ENCODE data around the gene ADAMTS9. TPM values are rescaled to one million over a fixed set of nuclear protein-coding genes. Genes with fewer than 3 reads are reported as not detected.

The ADAMTS9 gene
- polyA plus RNA-seq, 2 of the 4 experiments (the other 2 are of a cell fraction) = 0.34 to 1.1 TPM

- peaks cover 13% of the 10 kb centered on the region; the same call in 2 of the 3 replicates for H3K4me1 ChIP-seq
- H3K9me3 ChIP-seq = no peaks in the 10 kb centered on the region
- H3K4me3 ChIP-seq = no peak overlapping the region
- ATAC-seq (no peak), DNase-seq (ENCODE audit: low read depth in 1 of 2, low spot score in 1 of 2) (no peak), FAIRE-seq (no peak)
- TF ChIP-seq HDAC2 (IDR thresholded peaks at IDR 0.05) (no peak), ZSCAN20 (CRISPR knock-in tag; IDR thresholded peaks at IDR 0.05) (no peak), ATOH8 (CRISPR knock-in tag; IDR thresholded peaks at IDR 0.05; ENCODE audit: low read depth) (no peak), ELK1 (IDR thresholded peaks at IDR 0.05; ENCODE audit: low read depth, low read length) (no peak), HOXB13 (CRISPR knock-in tag; IDR thresholded peaks at IDR 0.05; ENCODE audit: low read depth) (no peak), KDM1A (IDR thresholded peaks at IDR 0.05; ENCODE audit: low read depth) (no peak), CTCF (IDR thresholded peaks at IDR 0.05) (no peak), HEYL (CRISPR knock-in tag; IDR thresholded peaks at IDR 0.05) (no peak), SMC3 (IDR thresholded peaks at IDR 0.05) (no peak), CHD4 (IDR thresholded peaks at IDR 0.05; ENCODE audit: borderline replicate concordance) (no peak), GATA3 (IDR thresholded peaks at IDR 0.05; ENCODE audit: borderline replicate concordance) (no peak), HES2 (IDR thresholded peaks at IDR 0.05) (no peak), POLR2A (IDR thresholded peaks at IDR 0.05; ENCODE audit: low read length) (no peak), PBX3 (IDR thresholded peaks at IDR 0.05) (no peak), FOSB (CRISPR knock-in tag; IDR thresholded peaks at IDR 0.05) (no peak), RARB (CRISPR knock-in tag; IDR thresholded peaks at IDR 0.05) (no peak), USF2 (IDR thresholded peaks at IDR 0.05) (no peak), JUNB (IDR thresholded peaks at IDR 0.05) (no peak)
- H3K4me2 ChIP-seq = no peak overlapping the region
- ChIA-PET POLR2A (no interaction called here), CTCF (no interaction called here)
- 76% methylated on average over 3 of the region's 3 CpGs for WGBS (ENCODE audit: missing lambda C conversion rate)
- H3K27ac ChIP-seq = no peak overlapping the region
Measured at GRCh38 chr3:64664397-64664796, 23.4 kb downstream of the ADAMTS9 start.

GRCh38 chr3:64659617-64659978 is 28.2 kb downstream of the ADAMTS9 start:
- Histone ChIP-seq H3K4me2 (no peak overlapping the region), H3K4me3 (no peak overlapping the region), H3K4me1 (no peaks in the 10 kb centered on the region), H3K27ac (no peak overlapping the region), H3K9me3 (no peaks in the 10 kb centered on the region)
- ChIA-PET POLR2A (interaction anchor here (0.6 kb wide), 1 partner anchor 28 kb away, joined by 3 read pairs; the partner anchor contains the start of gene ADAMTS9), CTCF (no interaction called here)
- TF ChIP-seq HEYL (CRISPR knock-in tag; IDR thresholded peaks at IDR 0.05) (no peak), KDM5A (IDR thresholded peaks at IDR 0.05) (no peak), REST (IDR thresholded peaks at IDR 0.05) (no peak), NPAS2 (CRISPR knock-in tag; IDR thresholded peaks at IDR 0.05; ENCODE audit: borderline replicate concordance) (no peak), NFE2L2 (conservative IDR thresholded peaks at IDR 0.05; ENCODE audit: low read length) (no peak)
- FAIRE-seq (no peak), ATAC-seq (no peak), DNase-seq (ENCODE audit: low read depth in 1 of 2, low spot score in 1 of 2) (no peak)
- 48% methylated on average over 2 of the region's 2 CpGs for WGBS (ENCODE audit: missing lambda C conversion rate)
